Measurements from ENCODE around the gene CADPS2.

- TF ChIP-seq CTCF (IDR thresholded peaks at IDR 0.05; ENCODE audit: insufficient read depth, low read length, poor library complexity, severe bottlenecking) = no peak
- TF ChIP-seq EZH2phosphoT487 (conservative IDR thresholded peaks at IDR 0.05; ENCODE audit: low read length) = no peak
Observed at GRCh38 chr7:122637784-122638183, 248.5 kb downstream of the CADPS2 start.
